Neural progenitor cell (in vitro differentiated cells): Measurements from ENCODE around the gene SNX22. TPM values are rescaled to one million over a fixed set of nuclear protein-coding genes. Genes with fewer than 3 reads are reported as not detected.

ENCODE experiments used
- DNase-seq: peaks from one replicate; pipeline ENCODE4 v3.0.0-alpha.2; 2016; ENCODE audit warnings: low spot score
- H2AFZ ChIP-seq: fragments of 200-600 bp; sonication (generic); replicated peaks from 2 replicates; pipeline ENCODE4 v1.6.1; 2016; ENCODE audit warnings: antibody characterized with exemption
- H3F3A ChIP-seq: fragments of 200-600 bp; sonication (generic); 2 replicates; pipeline ENCODE4 v1.6.1; 2016; ENCODE audit warnings: antibody characterized with exemption, low read depth
- H3K27ac ChIP-seq: fragments of 200-600 bp; sonication (generic); 2 replicates; pipeline ENCODE4 v1.5.1; 2016; ENCODE audit warnings: mild to moderate bottlenecking
- H3K27me3 ChIP-seq: fragments of 200-600 bp; sonication (generic); 2 replicates; pipeline ENCODE4 v1.6.1; 2016; ENCODE audit warnings: mild to moderate bottlenecking, moderate library complexity
- H3K36me3 ChIP-seq: fragments of 200-600 bp; sonication (generic); 2 replicates; pipeline ENCODE4 v1.5.1; 2016
- H3K4me1 ChIP-seq: fragments of 200-600 bp; sonication (generic); 2 replicates; pipeline ENCODE4 v1.6.1; 2016; ENCODE audit warnings: mixed run types
- H3K4me2 ChIP-seq: fragments of 200-600 bp; sonication (generic); 2 replicates; pipeline ENCODE4 v1.6.1; 2016
- H3K4me3 ChIP-seq: fragments of 200-600 bp; sonication (generic); 2 replicates; pipeline ENCODE4 v1.5.1; 2016
- H3K79me2 ChIP-seq: fragments of 200-600 bp; sonication (generic); 2 replicates; pipeline ENCODE4 v1.6.1; 2016; ENCODE audit warnings: low read depth
- H3K9ac ChIP-seq: fragments of 200-600 bp; sonication (generic); 2 replicates; pipeline ENCODE4 v1.6.1; 2016
- H3K9me3 ChIP-seq: fragments of 200-600 bp; sonication (generic); 2 replicates; pipeline ENCODE4 v1.5.1; 2016; ENCODE audit warnings: low read depth
- H4K20me1 ChIP-seq: fragments of 200-600 bp; sonication (generic); 2 replicates; pipeline ENCODE4 v1.6.1; 2016; ENCODE audit warnings: low read depth
- H3K27ac Mint-ChIP-seq: 3 replicates; pipeline ENCODE4 v1.8.0; 2021; ENCODE audit warnings: mixed read lengths
- H3K27me3 Mint-ChIP-seq: 2 replicates; pipeline ENCODE4 v1.8.0; 2022; ENCODE audit warnings: low read depth, mild to moderate bottlenecking, inconsistent platforms, moderate library complexity, mixed read lengths; ENCODE audit not compliant: insufficient read depth
- H3K36me3 Mint-ChIP-seq: 3 replicates; pipeline ENCODE4 v1.8.0; 2021; ENCODE audit warnings: mixed read lengths
- H3K4me1 Mint-ChIP-seq: 3 replicates; pipeline ENCODE4 v1.8.0; 2021; ENCODE audit warnings: mixed read lengths
- H3K4me3 Mint-ChIP-seq: 3 replicates; pipeline ENCODE4 v1.8.0; 2021; ENCODE audit warnings: mild to moderate bottlenecking, moderate library complexity, mixed read lengths
- H3K9me3 Mint-ChIP-seq: 3 replicates; pipeline ENCODE4 v1.8.0; 2020; ENCODE audit warnings: mixed read lengths
- EZH2 ChIP-seq: fragments of 200-600 bp; sonication (generic); IDR thresholded peaks from 2 replicates; pipeline ENCODE4 v1.6.1; 2017; ENCODE audit warnings: antibody characterized with exemption, mild to moderate bottlenecking, moderate library complexity
- EZH2phosphoT487 ChIP-seq: fragments of 200-600 bp; sonication (generic); IDR thresholded peaks from 2 replicates; pipeline ENCODE4 v1.6.1; 2017; ENCODE audit warnings: antibody characterized with exemption
- total RNA-seq: library from RNA; depleted of rRNA; stranded (reverse); fragments of >200 nt; gene quantifications from 2 replicates; pipeline ENCODE4 v1.2.3, GENCODE V29; 2015; ENCODE audit warnings: low replicate concordance
- TF ChIP-seq, protein P1 (sequence below): fragments of 200-600 bp; sonication (generic); IDR thresholded peaks from 2 replicates; pipeline ENCODE4 v1.5.1; 2017; ENCODE audit warnings: antibody characterized with exemption, mild to moderate bottlenecking

Gene SNX22
- total RNA-seq, 1 donor from 2014 or later = 4.0 TPM

DNA sequence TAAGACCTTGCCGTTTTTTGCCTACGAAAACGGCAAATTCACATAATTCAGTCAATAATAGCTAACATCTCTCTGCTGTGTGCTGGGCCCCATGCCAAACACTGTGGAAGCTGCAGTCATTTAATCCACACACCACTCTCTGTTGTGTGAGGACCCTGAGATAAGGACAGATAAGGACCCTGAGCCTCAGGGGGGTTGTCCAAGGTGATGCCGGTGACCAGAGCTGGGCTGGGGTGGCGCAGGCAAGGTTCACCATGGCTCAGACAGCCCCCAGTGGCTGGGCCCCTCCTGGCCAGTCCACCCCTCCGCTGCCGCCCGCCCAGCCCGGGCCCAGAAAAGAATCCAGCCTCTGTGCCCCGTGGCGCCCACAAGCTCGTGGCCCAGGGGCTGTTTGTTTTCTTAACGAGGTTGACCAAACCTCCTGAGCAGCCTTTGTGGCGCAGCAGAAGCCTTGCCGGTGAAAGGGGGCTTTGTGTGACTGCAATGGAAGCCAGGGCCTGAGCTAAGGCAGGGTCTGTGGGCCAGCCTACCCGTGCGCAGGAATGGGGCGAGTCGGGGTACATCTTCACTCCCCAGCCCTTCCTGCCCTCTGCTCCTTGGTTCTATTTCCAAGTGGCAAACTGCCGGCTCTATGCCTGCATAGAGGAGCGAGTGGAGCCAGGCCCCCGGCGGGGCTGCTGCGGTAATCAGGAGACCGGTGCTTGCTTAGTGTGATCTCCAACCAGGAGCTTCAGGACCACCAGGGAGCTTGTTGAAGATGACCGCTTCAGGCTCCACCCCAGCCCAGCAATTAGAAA lies 4.4 kb upstream of the SNX22 start:
- Histone ChIP-seq H3K27ac (peak overlapping the region; percentile 65), H3K27me3 (peaks cover 18% of the 10 kb centered on the region), H3K36me3 (no peaks in the 10 kb centered on the region), H3K9me3 (no peaks in the 10 kb centered on the region), H3K4me3 (no peak overlapping the region), H3F3A (peaks cover 11% of the 10 kb centered on the region), H3K9ac (no peak overlapping the region), H2AFZ (no peak overlapping the region), H3K4me2 (no peak overlapping the region), H4K20me1 (no peaks in the 10 kb centered on the region), H3K79me2 (no peaks in the 10 kb centered on the region), H3K4me1 (peaks cover 7% of the 10 kb centered on the region)
- Mint-ChIP-seq H3K4me3 (no peak overlapping the region), H3K9me3 (no peaks in the 10 kb centered on the region), H3K27ac (no peak overlapping the region), H3K36me3 (peaks cover 4% of the 10 kb centered on the region), H3K4me1 (peaks cover 2% of the 10 kb centered on the region), H3K27me3 (peaks cover 11% of the 10 kb centered on the region)
- no peak for TF ChIP-seq EZH2phosphoT487
- no peak for TF ChIP-seq EZH2
- TF ChIP-seq, protein P1, sequence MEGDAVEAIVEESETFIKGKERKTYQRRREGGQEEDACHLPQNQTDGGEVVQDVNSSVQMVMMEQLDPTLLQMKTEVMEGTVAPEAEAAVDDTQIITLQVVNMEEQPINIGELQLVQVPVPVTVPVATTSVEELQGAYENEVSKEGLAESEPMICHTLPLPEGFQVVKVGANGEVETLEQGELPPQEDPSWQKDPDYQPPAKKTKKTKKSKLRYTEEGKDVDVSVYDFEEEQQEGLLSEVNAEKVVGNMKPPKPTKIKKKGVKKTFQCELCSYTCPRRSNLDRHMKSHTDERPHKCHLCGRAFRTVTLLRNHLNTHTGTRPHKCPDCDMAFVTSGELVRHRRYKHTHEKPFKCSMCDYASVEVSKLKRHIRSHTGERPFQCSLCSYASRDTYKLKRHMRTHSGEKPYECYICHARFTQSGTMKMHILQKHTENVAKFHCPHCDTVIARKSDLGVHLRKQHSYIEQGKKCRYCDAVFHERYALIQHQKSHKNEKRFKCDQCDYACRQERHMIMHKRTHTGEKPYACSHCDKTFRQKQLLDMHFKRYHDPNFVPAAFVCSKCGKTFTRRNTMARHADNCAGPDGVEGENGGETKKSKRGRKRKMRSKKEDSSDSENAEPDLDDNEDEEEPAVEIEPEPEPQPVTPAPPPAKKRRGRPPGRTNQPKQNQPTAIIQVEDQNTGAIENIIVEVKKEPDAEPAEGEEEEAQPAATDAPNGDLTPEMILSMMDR = no peak
- DNase-seq = peak; percentile 33

DNA sequence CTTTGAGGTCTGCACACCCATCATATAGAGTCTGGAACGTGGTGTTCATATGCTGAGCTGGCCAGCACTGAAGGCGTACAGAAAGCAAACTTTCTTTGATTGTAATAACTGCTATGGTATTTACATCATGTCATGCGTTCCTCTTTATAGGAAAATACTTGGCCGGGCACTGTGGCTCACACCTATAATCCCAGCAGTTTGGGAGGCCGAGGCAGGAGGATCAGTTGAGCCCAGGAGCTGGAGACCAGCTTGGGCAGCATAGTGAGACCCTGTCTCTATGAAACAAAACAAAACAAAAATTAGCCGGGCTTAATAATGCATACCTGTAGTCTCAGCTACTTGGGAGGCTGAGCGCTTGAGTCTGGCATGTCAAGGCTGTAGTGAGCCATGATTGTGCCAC lies 3.4 kb upstream of the SNX22 start:
- H3K9ac ChIP-seq = no peak overlapping the region
- H3K4me1 Mint-ChIP-seq = peaks cover 2% of the 10 kb centered on the region
- no peak overlapping the region for H3K27ac Mint-ChIP-seq
- no peaks in the 10 kb centered on the region for H3K79me2 ChIP-seq
- H4K20me1 ChIP-seq = peaks cover 6% of the 10 kb centered on the region
- H3F3A ChIP-seq = peaks cover 15% of the 10 kb centered on the region
- H3K36me3 ChIP-seq = no peaks in the 10 kb centered on the region
- no peak overlapping the region for H3K4me2 ChIP-seq
- no peak overlapping the region for H3K4me3 ChIP-seq
- peaks cover 16% of the 10 kb centered on the region for H3K27me3 Mint-ChIP-seq
- no peaks in the 10 kb centered on the region for H3K9me3 ChIP-seq
- H3K27ac ChIP-seq = no peak overlapping the region
- TF ChIP-seq, protein P1 = no peak
- TF ChIP-seq EZH2phosphoT487 (no peak), EZH2 (no peak)
- H3K27me3 ChIP-seq = peaks cover 29% of the 10 kb centered on the region
- H2AFZ ChIP-seq = no peak overlapping the region
- H3K4me1 ChIP-seq = peaks cover 14% of the 10 kb centered on the region
- DNase-seq = no peak
- H3K9me3 Mint-ChIP-seq = no peaks in the 10 kb centered on the region
- no peaks in the 10 kb centered on the region for H3K36me3 Mint-ChIP-seq
- H3K4me3 Mint-ChIP-seq = no peak overlapping the region

DNA sequence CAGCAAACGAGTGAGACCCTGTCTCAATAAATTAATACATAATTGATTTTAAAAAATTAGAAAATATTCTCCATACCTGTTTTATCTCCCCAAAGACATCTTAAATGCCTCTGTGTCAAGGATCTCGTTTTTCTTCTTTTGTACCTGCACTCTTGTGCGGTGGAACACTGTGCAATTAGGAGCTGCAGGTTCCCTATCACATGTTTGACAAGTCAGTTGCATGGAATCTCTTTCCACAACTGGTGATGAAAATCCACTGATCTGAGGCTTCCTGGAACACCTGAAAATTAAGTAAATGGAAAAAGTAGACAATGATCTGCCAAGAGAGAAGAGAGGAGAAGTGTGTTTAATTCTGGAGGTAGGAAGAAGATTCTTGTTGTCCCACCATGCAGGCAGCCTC lies 3.0 kb upstream of the SNX22 start:
- H3K27me3 ChIP-seq = peaks cover 32% of the 10 kb centered on the region
- no peaks in the 10 kb centered on the region for H3K36me3 Mint-ChIP-seq
- no peaks in the 10 kb centered on the region for H3K36me3 ChIP-seq
- H3K79me2 ChIP-seq = no peaks in the 10 kb centered on the region
- DNase-seq = no peak
- peaks cover 19% of the 10 kb centered on the region for H3K27me3 Mint-ChIP-seq
- no peak overlapping the region for H3K9ac ChIP-seq
- H3K4me3 Mint-ChIP-seq = no peak overlapping the region
- peaks cover 16% of the 10 kb centered on the region for H3K4me1 ChIP-seq
- H3K4me1 Mint-ChIP-seq = peaks cover 5% of the 10 kb centered on the region
- H3K9me3 ChIP-seq = no peaks in the 10 kb centered on the region
- no peak overlapping the region for H3K27ac ChIP-seq
- H3K9me3 Mint-ChIP-seq = no peaks in the 10 kb centered on the region
- TF ChIP-seq EZH2phosphoT487 (no peak), EZH2 (no peak)
- TF ChIP-seq, protein P1 = no peak
- no peak overlapping the region for H3K4me2 ChIP-seq
- H3F3A ChIP-seq = peaks cover 15% of the 10 kb centered on the region
- H4K20me1 ChIP-seq = peaks cover 9% of the 10 kb centered on the region
- H3K27ac Mint-ChIP-seq = no peak overlapping the region
- H2AFZ ChIP-seq = no peak overlapping the region
- H3K4me3 ChIP-seq = no peak overlapping the region
